GM23338 (cell line): ENCODE results near the gene LRMDA. TPM values are rescaled to one million over a fixed set of nuclear protein-coding genes. Genes with fewer than 3 reads are reported as not detected.

Experiments used
- ATAC-seq: fragments of 200-7000 bp; cut with Tn5 transposase; 3 replicates; pipeline ENCODE4 v1.9.1; 2020
- DNase-seq: peaks from one replicate; pipeline ENCODE4 v3.0.0-alpha.2; 2015; ENCODE audit warnings: low spot score
- H2AFZ ChIP-seq: fragments of 200-600 bp; sonication (generic); 2 replicates; pipeline ENCODE4 v1.8.0; 2016; ENCODE audit warnings: antibody characterized with exemption, mild to moderate bottlenecking, moderate library complexity
- H3F3A ChIP-seq: fragments of 200-600 bp; sonication (generic); replicated peaks from 2 replicates; pipeline ENCODE4 v1.8.0; 2017; ENCODE audit warnings: antibody characterized with exemption, mixed run types, low read depth
- H3K27ac ChIP-seq: fragments of 200-600 bp; sonication (generic); 2 replicates; pipeline ENCODE4 v1.6.1; 2016; ENCODE audit warnings: low read depth
- H3K27me3 ChIP-seq: fragments of 200-600 bp; sonication (generic); 2 replicates; pipeline ENCODE4 v1.8.0; 2016; ENCODE audit warnings: mild to moderate bottlenecking, mixed run types, moderate library complexity; ENCODE audit not compliant: insufficient read depth
- H3K36me3 ChIP-seq: fragments of 200-600 bp; sonication (generic); 2 replicates; pipeline ENCODE4 v1.8.0; 2016; ENCODE audit warnings: mild to moderate bottlenecking; ENCODE audit not compliant: insufficient read depth
- H3K4me1 ChIP-seq: fragments of 200-600 bp; sonication (generic); 2 replicates; pipeline ENCODE4 v1.8.0; 2016; ENCODE audit warnings: mild to moderate bottlenecking, moderate library complexity; ENCODE audit not compliant: insufficient read depth
- H3K4me2 ChIP-seq: fragments of 200-600 bp; sonication (generic); 2 replicates; pipeline ENCODE4 v1.7.1; 2017; ENCODE audit warnings: mixed run types
- H3K4me3 ChIP-seq: fragments of 200-600 bp; sonication (generic); 2 replicates; pipeline ENCODE4 v1.6.1; 2016; ENCODE audit warnings: mixed run types
- H3K79me2 ChIP-seq: fragments of 200-600 bp; sonication (generic); replicated peaks from 2 replicates; pipeline ENCODE4 v1.8.0; 2017; ENCODE audit warnings: mild to moderate bottlenecking; ENCODE audit not compliant: insufficient read depth
- H3K9me2 ChIP-seq: fragments of 200-600 bp; sonication (generic); 2 replicates; pipeline ENCODE4 v1.8.0; 2017; ENCODE audit not compliant: insufficient read depth
- H4K20me1 ChIP-seq: fragments of 200-600 bp; sonication (generic); replicated peaks from 2 replicates; pipeline ENCODE4 v1.8.0; 2017; ENCODE audit warnings: mild to moderate bottlenecking; ENCODE audit not compliant: insufficient read depth
- H3K27ac Mint-ChIP-seq: 2 replicates; pipeline ENCODE4 v1.8.0; 2020; ENCODE audit warnings: inconsistent platforms, mild to moderate bottlenecking, moderate library complexity, mixed read lengths
- H3K27me3 Mint-ChIP-seq: 3 replicates; pipeline ENCODE4 v1.8.0; 2022; ENCODE audit warnings: low read depth, mild to moderate bottlenecking, moderate library complexity, mixed read lengths, inconsistent platforms; ENCODE audit not compliant: insufficient read depth, poor library complexity
- H3K36me3 Mint-ChIP-seq: 3 replicates; pipeline ENCODE4 v1.8.0; 2021; ENCODE audit warnings: low read depth, mild to moderate bottlenecking, inconsistent platforms, moderate library complexity, mixed read lengths
- H3K4me1 Mint-ChIP-seq: 3 replicates; pipeline ENCODE4 v1.8.0; 2020; ENCODE audit warnings: mild to moderate bottlenecking, inconsistent platforms, mixed read lengths
- H3K4me3 Mint-ChIP-seq: 3 replicates; pipeline ENCODE4 v1.8.0; 2021; ENCODE audit warnings: moderate library complexity, mild to moderate bottlenecking, inconsistent platforms, mixed read lengths
- H3K9me3 Mint-ChIP-seq: 3 replicates; pipeline ENCODE4 v1.8.0; 2020; ENCODE audit warnings: moderate library complexity, mild to moderate bottlenecking, inconsistent platforms, mixed read lengths
- ETS1 ChIP-seq: IDR thresholded peaks from 2 replicates; pipeline ENCODE4 v1.6.1; 2016; ENCODE audit warnings: antibody characterized with exemption
- JUNB ChIP-seq: IDR thresholded peaks from one replicate; pipeline ENCODE4 v1.6.1; 2016; ENCODE audit warnings: antibody characterized with exemption; ENCODE audit not compliant: unreplicated experiment
- NANOG ChIP-seq: IDR thresholded peaks from 2 replicates; pipeline ENCODE4 v1.6.1; 2016; ENCODE audit warnings: antibody characterized with exemption, borderline replicate concordance
- POLR2AphosphoS5 ChIP-seq: IDR thresholded peaks from 2 replicates; pipeline ENCODE4 v1.6.1; 2016; ENCODE audit warnings: antibody characterized with exemption, low read depth
- REST ChIP-seq: IDR thresholded peaks from one replicate; pipeline ENCODE4 v1.6.1; 2018; ENCODE audit warnings: antibody characterized with exemption; ENCODE audit not compliant: unreplicated experiment
- STAT1 ChIP-seq: IDR thresholded peaks from one replicate; pipeline ENCODE4 v1.6.1; 2016; ENCODE audit warnings: antibody characterized with exemption; ENCODE audit not compliant: unreplicated experiment
- ZNF114 ChIP-seq: fragments of 250-450 bp; sonication (Bioruptor Pico); IDR thresholded peaks from 2 replicates; pipeline ENCODE4 v1.5.0; 2020; ENCODE audit warnings: mild to moderate bottlenecking, moderate library complexity
- ZNF331 ChIP-seq: fragments of 250-450 bp; sonication (Bioruptor Pico); IDR thresholded peaks from 2 replicates; pipeline ENCODE4 v1.5.0; 2020; ENCODE audit warnings: low read depth, mild to moderate bottlenecking, moderate library complexity
- ZNF462 ChIP-seq: fragments of 250-450 bp; sonication (Bioruptor Pico); IDR thresholded peaks from 2 replicates; pipeline ENCODE4 v1.5.0; 2020; ENCODE audit warnings: mild to moderate bottlenecking, moderate library complexity
- polyA plus RNA-seq: library from polyadenylated mRNA; unstranded; fragments of >200 nt; fragmentation: Nextera tagmentation; extraction: Ambion mirVana; gene quantifications from 2 replicates; pipeline ENCODE4 v1.2.1, GENCODE V29; 2016
- total RNA-seq: library from RNA; depleted of rRNA; stranded (reverse); fragments of >200 nt; shearing (Covaris generic); gene quantifications from 2 replicates; pipeline ENCODE4 v1.2.3, GENCODE V29; 2014
- TF ChIP-seq, protein P1 (sequence below), 2 experiments: fragments of 200-600 bp in 1 of 2; sonication (generic) in 1 of 2; conservative IDR thresholded peaks; 2 replicates each; pipeline versions ENCODE4 v1.5.1 to v1.6.1; 2016 to 2017; ENCODE audit warnings: antibody characterized with exemption in 2 of 2, low read depth in 2 of 2, mild to moderate bottlenecking in 2 of 2, moderate library complexity in 1 of 2

LRMDA gene
- total and polyA plus RNA-seq, 2 experiments from 2014 or later: 0.90 to 1.8 TPM

- Mint-ChIP-seq H3K4me3 (no peak overlapping the region), H3K9me3 (no peaks in the 10 kb centered on the region), H3K4me1 (no peaks in the 10 kb centered on the region), H3K27me3 (peaks cover 1% of the 10 kb centered on the region), H3K36me3 (no peaks in the 10 kb centered on the region), H3K27ac (no peak overlapping the region)
- Histone ChIP-seq H4K20me1 (no peaks in the 10 kb centered on the region), H3K9me2 (peaks cover 10% of the 10 kb centered on the region; the same call in 1 of the 2 replicates), H3K36me3 (no peaks in the 10 kb centered on the region), H3K27ac (no peak overlapping the region), H3K4me2 (no peak overlapping the region), H3F3A (no peaks in the 10 kb centered on the region), H3K4me3 (no peak overlapping the region), H2AFZ (no peak overlapping the region), H3K27me3 (no peaks in the 10 kb centered on the region), H3K4me1 (no peaks in the 10 kb centered on the region), H3K79me2 (no peaks in the 10 kb centered on the region)
- ATAC-seq (no peak), DNase-seq (no peak)
- TF ChIP-seq, protein P1, sequence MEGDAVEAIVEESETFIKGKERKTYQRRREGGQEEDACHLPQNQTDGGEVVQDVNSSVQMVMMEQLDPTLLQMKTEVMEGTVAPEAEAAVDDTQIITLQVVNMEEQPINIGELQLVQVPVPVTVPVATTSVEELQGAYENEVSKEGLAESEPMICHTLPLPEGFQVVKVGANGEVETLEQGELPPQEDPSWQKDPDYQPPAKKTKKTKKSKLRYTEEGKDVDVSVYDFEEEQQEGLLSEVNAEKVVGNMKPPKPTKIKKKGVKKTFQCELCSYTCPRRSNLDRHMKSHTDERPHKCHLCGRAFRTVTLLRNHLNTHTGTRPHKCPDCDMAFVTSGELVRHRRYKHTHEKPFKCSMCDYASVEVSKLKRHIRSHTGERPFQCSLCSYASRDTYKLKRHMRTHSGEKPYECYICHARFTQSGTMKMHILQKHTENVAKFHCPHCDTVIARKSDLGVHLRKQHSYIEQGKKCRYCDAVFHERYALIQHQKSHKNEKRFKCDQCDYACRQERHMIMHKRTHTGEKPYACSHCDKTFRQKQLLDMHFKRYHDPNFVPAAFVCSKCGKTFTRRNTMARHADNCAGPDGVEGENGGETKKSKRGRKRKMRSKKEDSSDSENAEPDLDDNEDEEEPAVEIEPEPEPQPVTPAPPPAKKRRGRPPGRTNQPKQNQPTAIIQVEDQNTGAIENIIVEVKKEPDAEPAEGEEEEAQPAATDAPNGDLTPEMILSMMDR (conservative IDR thresholded peaks at IDR 0.05; ENCODE audit: low read depth in 2 of 2): no peak
- TF ChIP-seq JUNB (no peak), NANOG (no peak), ZNF462 (no peak), REST (no peak), ZNF331 (CRISPR knock-in tag) (no peak), STAT1 (no peak), POLR2AphosphoS5 (no peak), ZNF114 (CRISPR knock-in tag) (no peak), ETS1 (no peak)
These were observed 594.9 kb downstream of the LRMDA start for GRCh38 chr10:76026176-76026771.
